GM13977 (cell line): ENCODE results near the gene HNF4A.

Experiments
- DNase-seq: peaks from one replicate; pipeline ENCODE4 v3.0.0; 2012; ENCODE audit warnings: low spot score
- CTCF ChIP-seq: IDR thresholded peaks from 2 replicates; pipeline ENCODE4 v1.5.1; 2012; ENCODE audit warnings: mild to moderate bottlenecking, control low read depth; ENCODE audit not compliant: insufficient read depth; ENCODE audit errors: extremely low read depth, missing control alignments
- in situ Hi-C: fragments of 300-500 bp; cut with MboI; formaldehyde crosslinking; loops from one replicate; pipeline ENCODE4 v1.12.0; 2022; ENCODE audit warnings: low sequenced_read_pairs, low pct_unique_long_range_greater_than_20kb, mixed read lengths, inconsistent platforms; ENCODE audit not compliant: unreplicated experiment

HNF4A gene

GRCh38 chr20:44448753-44449546, 93.5 kb downstream of the HNF4A start:
- in situ Hi-C loops: no loop called here
- TF ChIP-seq CTCF: peak; percentile 42
- peak; percentile 30 for DNase-seq

GRCh38 chr20:44449864-44450263, 94.4 kb downstream of the HNF4A start:
- in situ Hi-C loops: no loop called here
- no peak for TF ChIP-seq CTCF

DNA sequence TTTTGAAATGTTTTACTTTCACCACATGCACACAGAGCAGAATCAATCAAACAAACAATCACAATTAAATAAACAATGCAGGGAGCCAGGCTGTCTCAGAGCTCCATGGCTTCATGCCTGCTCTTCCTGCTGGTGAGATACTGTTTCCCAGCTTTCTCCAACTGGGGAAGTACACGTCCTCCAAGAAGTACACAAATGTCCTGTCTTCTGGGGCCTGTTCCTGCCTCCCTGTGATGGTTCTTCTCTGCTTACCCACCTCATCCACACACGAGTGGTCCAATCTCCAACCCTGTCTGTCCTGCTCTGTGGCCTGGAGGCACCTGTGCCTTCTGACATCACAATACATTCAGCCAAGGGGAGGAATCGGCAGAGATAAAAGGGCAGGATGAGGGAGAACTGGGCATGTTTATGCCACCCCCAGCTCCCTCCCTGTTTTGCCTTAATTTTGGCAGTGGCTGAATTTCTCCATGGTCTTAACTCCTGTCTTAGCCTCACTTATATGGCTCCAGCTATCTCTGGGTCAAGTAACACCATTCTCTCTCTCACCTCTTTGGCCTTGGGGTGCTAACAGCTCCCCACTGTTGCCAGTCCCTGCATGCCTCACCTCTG, 94.9 kb downstream of the HNF4A start:
- no peak for DNase-seq
- TF ChIP-seq CTCF: no peak
- in situ Hi-C loops: no loop called here

More at GRCh38 chr20:44449864-44450263, 94.4 kb downstream of the HNF4A start:
- DNase-seq: no peak

DNA sequence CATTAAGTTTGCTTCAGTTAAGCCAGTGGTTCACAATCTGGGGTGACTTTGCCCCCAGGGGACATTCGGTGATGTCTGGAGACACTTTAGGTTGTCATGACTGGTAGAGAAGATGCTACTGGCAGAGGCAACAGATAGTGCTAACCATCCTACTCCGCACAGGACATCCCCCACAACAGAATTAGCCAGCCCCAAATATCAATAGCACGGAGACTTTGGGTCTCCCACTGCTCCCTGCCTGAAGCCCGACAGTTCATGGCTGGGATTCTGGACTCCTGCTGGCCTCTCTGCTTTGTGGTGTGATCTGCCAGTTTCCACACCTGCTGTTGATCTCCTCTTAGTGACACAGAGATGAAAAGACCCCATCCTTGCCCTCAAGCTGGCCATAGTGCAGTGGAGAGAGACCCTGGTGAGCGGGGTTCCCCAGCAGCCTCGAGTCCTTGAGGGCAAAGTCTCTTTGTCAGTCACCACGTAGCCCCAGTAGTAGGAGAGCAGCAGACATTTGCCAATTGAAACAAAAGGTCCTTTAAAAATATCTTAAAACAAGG, 95.5 kb downstream of the HNF4A start:
- DNase-seq: no peak
- in situ Hi-C loops: no loop called here
- no peak for TF ChIP-seq CTCF

DNA sequence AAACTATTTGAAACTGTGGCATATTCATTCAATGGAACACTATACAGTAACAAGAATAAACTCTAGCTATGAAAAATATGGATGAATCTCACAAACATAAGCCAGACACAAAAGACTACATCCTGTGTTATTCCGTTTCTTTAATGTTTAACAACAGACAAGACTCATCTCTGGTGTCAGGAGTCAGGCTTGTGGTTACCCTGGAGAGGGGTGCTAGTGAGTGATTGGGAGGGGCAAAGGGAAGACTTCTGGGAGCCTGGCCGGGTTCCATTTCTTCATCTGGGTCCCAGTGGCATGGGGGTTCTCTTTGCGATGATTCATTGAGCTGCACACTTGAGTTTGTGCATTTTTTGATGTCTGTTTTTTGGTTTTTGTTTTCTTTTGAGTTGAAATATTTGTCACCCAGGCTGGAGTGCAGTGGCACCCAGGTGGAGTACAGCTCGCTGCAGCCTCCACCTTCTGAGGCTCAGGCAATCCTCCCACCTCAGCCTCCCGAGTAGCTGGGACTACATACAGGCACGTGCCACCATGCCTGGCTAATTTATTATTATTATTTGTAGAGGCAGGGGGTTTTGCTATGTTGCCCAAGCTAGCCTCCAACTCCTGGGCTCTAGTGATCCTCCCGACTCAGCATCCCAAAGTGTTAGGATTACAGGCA, 98.9 kb downstream of the HNF4A start:
- no peak for DNase-seq
- TF ChIP-seq CTCF: no peak
- in situ Hi-C loops: no loop called here

- in situ Hi-C loops: no loop called here
These were observed 99.6 kb downstream of the HNF4A start for GRCh38 chr20:44455126-44455525.

More at GRCh38 chr20:44455126-44455525, 99.6 kb downstream of the HNF4A start:
- TF ChIP-seq CTCF: no peak
- DNase-seq: no peak
